ENCODE measurements around the gene PNKP.
"Not testable (repeated sequence)": the region's sequence is repeated elsewhere in the genome, so short reads cannot be mapped to it uniquely, and the experiment has no call there.

PNKP gene

GRCh38 chr19:49840736-49841249, 26.6 kb downstream of the PNKP start:
- DNase-seq = no peak

GRCh38 chr19:49840321-49840720, 27.1 kb downstream of the PNKP start:
- DNase-seq = no peak

GRCh38 chr19:49839713-49840112, 27.7 kb downstream of the PNKP start:
- DNase-seq = no peak

GRCh38 chr19:49838885-49839588, 28.3 kb downstream of the PNKP start:
- no peak for DNase-seq

GRCh38 chr19:49837425-49837824, 30.0 kb downstream of the PNKP start:
- no peak for DNase-seq

- no peak for DNase-seq
Measured at GRCh38 chr19:49837009-49837310, 30.4 kb downstream of the PNKP start.

- no peak for DNase-seq
Measured at GRCh38 chr19:49836176-49837008, 31.0 kb downstream of the PNKP start.

- no peak for DNase-seq
Measured at GRCh38 chr19:49835562-49835961, 31.8 kb downstream of the PNKP start.

- DNase-seq = no peak
Measured at GRCh38 chr19:49833599-49833998, 33.8 kb downstream of the PNKP start.

GRCh38 chr19:49832556-49832955, 34.8 kb downstream of the PNKP start:
- no peak for DNase-seq

GRCh38 chr19:49831592-49831991, 35.8 kb downstream of the PNKP start:
- DNase-seq = no peak

GRCh38 chr19:49830766-49831165, 36.6 kb downstream of the PNKP start:
- DNase-seq = no peak

GRCh38 chr19:49829721-49830120, 37.7 kb downstream of the PNKP start:
- DNase-seq = no peak

- DNase-seq = no peak
Measured at GRCh38 chr19:49829200-49829599, 38.2 kb downstream of the PNKP start.

GRCh38 chr19:49827034-49827433, 40.3 kb downstream of the PNKP start:
- no peak for DNase-seq

GRCh38 chr19:49824662-49825061, 42.7 kb downstream of the PNKP start:
- no peak for DNase-seq

GRCh38 chr19:49823472-49823871, 43.9 kb downstream of the PNKP start:
- DNase-seq = no peak

GRCh38 chr19:49820125-49820524, 47.3 kb downstream of the PNKP start:
- no peak for DNase-seq

- DNase-seq = not testable (repeated sequence)
Measured at GRCh38 chr19:49819452-49820115, 47.8 kb downstream of the PNKP start.

- DNase-seq = no peak
Measured at GRCh38 chr19:49818649-49819370, 48.6 kb downstream of the PNKP start.

- peak; percentile 86 for DNase-seq
Measured at GRCh38 chr19:49817964-49818648, 49.3 kb downstream of the PNKP start, which contains the start of gene MED25. Gene MED25 (plus strand): TSS chr19:49818289. CDS start chr19:49818342, 53 bp downstream.

- DNase-seq = no peak
Measured at GRCh38 chr19:49816590-49816989, 50.8 kb downstream of the PNKP start.
